GM23248 (cell line): ENCODE measurements around the gene CDA.

Experiments used
- EZH2 ChIP-seq: fragments of 200-600 bp; sonication (generic); IDR thresholded peaks from 2 replicates; pipeline ENCODE4 v1.6.1; 2018; ENCODE audit warnings: antibody characterized with exemption, mild to moderate bottlenecking; ENCODE audit not compliant: insufficient read depth, poor library complexity, severe bottlenecking
- EZH2phosphoT487 ChIP-seq: fragments of 200-600 bp; sonication (generic); IDR thresholded peaks from 2 replicates; pipeline ENCODE4 v1.6.1; 2018; ENCODE audit warnings: antibody characterized with exemption, moderate library complexity, mild to moderate bottlenecking, low read depth; ENCODE audit not compliant: insufficient read depth

- TF ChIP-seq EZH2: no peak
- no peak for TF ChIP-seq EZH2phosphoT487
These were observed 48.0 kb downstream of the CDA start for GRCh38 chr1:20636785-20637347.
